Prostate gland (tissue), 2 donors: ENCODE data around the gene ITIH3.

ENCODE experiments used
- POLR2AphosphoS5 ChIP-seq: sonication (generic); formaldehyde crosslinking; IDR thresholded peaks from one replicate; pipeline ENCODE4 v1.6.1; 2017; ENCODE audit warnings: antibody characterized with exemption
- TF ChIP-seq, protein P1 (sequence below), 4 experiments: fragments of 200-600 bp in 2 of 4; fragments of 450-650 bp in 2 of 4; sonication (generic) in 2 of 4; IDR thresholded peaks; 1 replicate in 3 of 4; 2 replicates in 1 of 4; pipeline ENCODE4 v1.5.1; 2016 to 2019; ENCODE audit warnings: antibody characterized with exemption in 4 of 4, mild to moderate bottlenecking in 2 of 4, moderate library complexity in 2 of 4

DNA sequence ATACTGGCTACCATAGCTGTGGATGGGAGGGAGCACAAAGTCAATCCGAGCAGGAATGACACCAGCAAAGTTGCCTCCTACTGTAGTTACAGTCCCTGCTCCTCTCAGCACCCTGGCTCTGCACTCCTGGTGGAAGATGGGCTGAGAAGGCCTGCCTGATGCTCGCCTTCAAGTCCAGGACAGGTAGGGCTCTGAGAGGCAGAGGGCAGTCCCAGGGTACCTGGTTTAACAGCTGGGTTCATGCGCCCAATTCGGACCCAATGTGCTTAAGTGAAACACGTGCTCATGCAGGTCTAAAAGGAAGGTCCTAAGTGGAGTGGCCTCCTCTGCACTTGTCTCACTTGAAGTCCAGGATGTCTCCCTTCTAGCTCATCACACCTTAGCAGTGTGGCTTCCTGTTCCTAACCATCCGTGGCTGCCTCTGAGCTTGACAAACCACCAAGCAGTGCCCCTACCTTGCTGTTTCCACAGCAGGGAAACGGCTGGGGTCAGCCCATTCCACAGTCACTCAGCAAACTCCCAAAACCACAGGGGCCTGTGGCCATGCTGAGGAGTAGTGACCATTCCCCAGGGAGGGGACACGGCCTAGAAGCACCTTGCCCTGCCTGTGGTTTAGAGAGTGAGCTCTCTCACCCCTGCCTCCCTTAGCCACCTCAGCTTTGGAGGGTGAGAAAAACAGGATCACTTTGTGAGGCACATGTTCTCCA, 44.1 kb downstream of the ITIH3 start:
- TF ChIP-seq, protein P1, sequence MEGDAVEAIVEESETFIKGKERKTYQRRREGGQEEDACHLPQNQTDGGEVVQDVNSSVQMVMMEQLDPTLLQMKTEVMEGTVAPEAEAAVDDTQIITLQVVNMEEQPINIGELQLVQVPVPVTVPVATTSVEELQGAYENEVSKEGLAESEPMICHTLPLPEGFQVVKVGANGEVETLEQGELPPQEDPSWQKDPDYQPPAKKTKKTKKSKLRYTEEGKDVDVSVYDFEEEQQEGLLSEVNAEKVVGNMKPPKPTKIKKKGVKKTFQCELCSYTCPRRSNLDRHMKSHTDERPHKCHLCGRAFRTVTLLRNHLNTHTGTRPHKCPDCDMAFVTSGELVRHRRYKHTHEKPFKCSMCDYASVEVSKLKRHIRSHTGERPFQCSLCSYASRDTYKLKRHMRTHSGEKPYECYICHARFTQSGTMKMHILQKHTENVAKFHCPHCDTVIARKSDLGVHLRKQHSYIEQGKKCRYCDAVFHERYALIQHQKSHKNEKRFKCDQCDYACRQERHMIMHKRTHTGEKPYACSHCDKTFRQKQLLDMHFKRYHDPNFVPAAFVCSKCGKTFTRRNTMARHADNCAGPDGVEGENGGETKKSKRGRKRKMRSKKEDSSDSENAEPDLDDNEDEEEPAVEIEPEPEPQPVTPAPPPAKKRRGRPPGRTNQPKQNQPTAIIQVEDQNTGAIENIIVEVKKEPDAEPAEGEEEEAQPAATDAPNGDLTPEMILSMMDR (IDR thresholded peaks at IDR 0.05), result no peak
- TF ChIP-seq POLR2AphosphoS5, result no peak
